Measurements from ENCODE around the gene ERC1. TPM values are rescaled to one million over a fixed set of nuclear protein-coding genes. Genes with fewer than 3 reads are reported as not detected.

Gene ERC1
- total RNA-seq, 1 experiment from 2014 or later = 12.3 TPM

GRCh38 chr12:1318327-1319031 lies 327.5 kb downstream of the ERC1 start:
- H3K9ac ChIP-seq (ENCODE audit: low read length) = peak overlapping the region; percentile 49
- TF ChIP-seq CTCF (conservative IDR thresholded peaks at IDR 0.05; ENCODE audit: low read depth, low read length) (no peak), EZH2 (IDR thresholded peaks at IDR 0.05; ENCODE audit: low read length, unreplicated experiment) (no peak), EZH2phosphoT487 (IDR thresholded peaks at IDR 0.05; ENCODE audit: borderline replicate concordance, low read length) (no peak)
- H3K4me3 ChIP-seq (ENCODE audit: low read length) = peak overlapping the region; percentile 53

GRCh38 chr12:1319212-1319611 lies 328.2 kb downstream of the ERC1 start:
- DNase-seq (no peak), ATAC-seq (no peak)
- Histone ChIP-seq H3F3A (ENCODE audit: low read length, unreplicated experiment) (no peaks in the 10 kb centered on the region), H3K36me3 (ENCODE audit: low read depth, low read length) (no peaks in the 10 kb centered on the region), H3K4me3 (ENCODE audit: low read length) (peak overlapping the region; percentile 53), H3K4me1 (ENCODE audit: insufficient read depth, low read length) (peaks cover 20% of the 10 kb centered on the region), H3K4me2 (ENCODE audit: low read length) (peak overlapping the region; percentile 78), H4K20me1 (ENCODE audit: low read length) (no peaks in the 10 kb centered on the region), H3K27ac (ENCODE audit: low read length) (peak overlapping the region; percentile 78), H3K9me3 (ENCODE audit: low read length) (no peaks in the 10 kb centered on the region), H3K9ac (ENCODE audit: low read length) (peak overlapping the region; percentile 49), H3K79me2 (ENCODE audit: low read length) (no peaks in the 10 kb centered on the region), H3K9me2 (replicated peaks; ENCODE audit: low read length) (no peaks in the 10 kb centered on the region), H3K27me3 (ENCODE audit: low read length) (no peaks in the 10 kb centered on the region), H2AFZ (ENCODE audit: low read length) (no peak overlapping the region)
- TF ChIP-seq EZH2 (IDR thresholded peaks at IDR 0.05; ENCODE audit: low read length, unreplicated experiment) (no peak), EZH2phosphoT487 (IDR thresholded peaks at IDR 0.05; ENCODE audit: borderline replicate concordance, low read length) (no peak), CTCF (conservative IDR thresholded peaks at IDR 0.05; ENCODE audit: low read depth, low read length) (no peak)
- intact Hi-C loops (cut with micrococcal nuclease) = loop anchor here (10.0 kb wide), 3 partner anchors 156 to 226 kb away; no protein-coding TSS in a partner anchor
- ChIA-PET CTCF (interaction anchor here (0.6 kb wide), 1 partner anchor 106 kb away, joined by 3 read pairs; no protein-coding TSS in a partner anchor), POLR2A (ENCODE audit: unreplicated experiment) (no interaction called here)
- no TSS peak for BruUV-seq (replicated peaks)

More at GRCh38 chr12:1318327-1319031, 327.5 kb downstream of the ERC1 start:
- no TSS peak for BruUV-seq (replicated peaks)
- Histone ChIP-seq H3F3A (ENCODE audit: low read length, unreplicated experiment) (no peaks in the 10 kb centered on the region), H3K27me3 (ENCODE audit: low read length) (no peaks in the 10 kb centered on the region), H2AFZ (ENCODE audit: low read length) (peak overlapping the region; percentile 37), H4K20me1 (ENCODE audit: low read length) (no peaks in the 10 kb centered on the region), H3K27ac (ENCODE audit: low read length) (peak overlapping the region; percentile 78), H3K4me2 (ENCODE audit: low read length) (peak overlapping the region; percentile 78), H3K4me1 (ENCODE audit: insufficient read depth, low read length) (peaks cover 20% of the 10 kb centered on the region), H3K9me2 (replicated peaks; ENCODE audit: low read length) (no peaks in the 10 kb centered on the region), H3K9me3 (ENCODE audit: low read length) (no peaks in the 10 kb centered on the region), H3K79me2 (ENCODE audit: low read length) (no peaks in the 10 kb centered on the region), H3K36me3 (ENCODE audit: low read depth, low read length) (no peaks in the 10 kb centered on the region)
- DNase-seq (peak; percentile 62), ATAC-seq (peak; percentile 87)
- POLR2A ChIA-PET (ENCODE audit: unreplicated experiment) = interaction anchor here (0.5 to 0.7 kb wide), 4 partner anchors 11 to 222 kb away, joined by 4 to 8 read pairs (median 6); no protein-coding TSS in a partner anchor
- intact Hi-C loops (cut with micrococcal nuclease) = loop anchor here (1.0 to 10.0 kb wide), 4 partner anchors 40 to 226 kb away; no protein-coding TSS in a partner anchor
- CTCF ChIA-PET = interaction anchor here (0.6 kb wide), 2 partner anchors 107 to 194 kb away, joined by 3 read pairs; no protein-coding TSS in a partner anchor

- DNase-seq = no peak
- H3K9me2 ChIP-seq (replicated peaks; ENCODE audit: low read length) = no peaks in the 10 kb centered on the region
- BruUV-seq (replicated peaks) = no TSS peak
- no peaks in the 10 kb centered on the region for H4K20me1 ChIP-seq (ENCODE audit: low read length)
- peaks cover 23% of the 10 kb centered on the region for H3K4me1 ChIP-seq (ENCODE audit: insufficient read depth, low read length)
- ChIA-PET POLR2A (ENCODE audit: unreplicated experiment) (no interaction called here), CTCF (no interaction called here)
- ATAC-seq = no peak
- no peaks in the 10 kb centered on the region for H3K9me3 ChIP-seq (ENCODE audit: low read length)
- intact Hi-C loops (cut with micrococcal nuclease) = no loop called here
- H3K9ac ChIP-seq (ENCODE audit: low read length) = no peak overlapping the region
- H2AFZ ChIP-seq (ENCODE audit: low read length) = no peak overlapping the region
- no peaks in the 10 kb centered on the region for H3F3A ChIP-seq (ENCODE audit: low read length, unreplicated experiment)
- no peaks in the 10 kb centered on the region for H3K27me3 ChIP-seq (ENCODE audit: low read length)
- H3K36me3 ChIP-seq (ENCODE audit: low read depth, low read length) = no peaks in the 10 kb centered on the region
- no peaks in the 10 kb centered on the region for H3K79me2 ChIP-seq (ENCODE audit: low read length)
- TF ChIP-seq EZH2phosphoT487 (IDR thresholded peaks at IDR 0.05; ENCODE audit: borderline replicate concordance, low read length) = no peak
- TF ChIP-seq CTCF (conservative IDR thresholded peaks at IDR 0.05; ENCODE audit: low read depth, low read length) = no peak
- no peak for TF ChIP-seq EZH2 (IDR thresholded peaks at IDR 0.05; ENCODE audit: low read length, unreplicated experiment)
- H3K4me2 ChIP-seq (ENCODE audit: low read length) = no peak overlapping the region
- H3K27ac ChIP-seq (ENCODE audit: low read length) = no peak overlapping the region
- H3K4me3 ChIP-seq (ENCODE audit: low read length) = no peak overlapping the region
These were observed 329.0 kb downstream of the ERC1 start for GRCh38 chr12:1320021-1320420.
